ENCODE results near the gene COL9A3.

Gene COL9A3

DNA sequence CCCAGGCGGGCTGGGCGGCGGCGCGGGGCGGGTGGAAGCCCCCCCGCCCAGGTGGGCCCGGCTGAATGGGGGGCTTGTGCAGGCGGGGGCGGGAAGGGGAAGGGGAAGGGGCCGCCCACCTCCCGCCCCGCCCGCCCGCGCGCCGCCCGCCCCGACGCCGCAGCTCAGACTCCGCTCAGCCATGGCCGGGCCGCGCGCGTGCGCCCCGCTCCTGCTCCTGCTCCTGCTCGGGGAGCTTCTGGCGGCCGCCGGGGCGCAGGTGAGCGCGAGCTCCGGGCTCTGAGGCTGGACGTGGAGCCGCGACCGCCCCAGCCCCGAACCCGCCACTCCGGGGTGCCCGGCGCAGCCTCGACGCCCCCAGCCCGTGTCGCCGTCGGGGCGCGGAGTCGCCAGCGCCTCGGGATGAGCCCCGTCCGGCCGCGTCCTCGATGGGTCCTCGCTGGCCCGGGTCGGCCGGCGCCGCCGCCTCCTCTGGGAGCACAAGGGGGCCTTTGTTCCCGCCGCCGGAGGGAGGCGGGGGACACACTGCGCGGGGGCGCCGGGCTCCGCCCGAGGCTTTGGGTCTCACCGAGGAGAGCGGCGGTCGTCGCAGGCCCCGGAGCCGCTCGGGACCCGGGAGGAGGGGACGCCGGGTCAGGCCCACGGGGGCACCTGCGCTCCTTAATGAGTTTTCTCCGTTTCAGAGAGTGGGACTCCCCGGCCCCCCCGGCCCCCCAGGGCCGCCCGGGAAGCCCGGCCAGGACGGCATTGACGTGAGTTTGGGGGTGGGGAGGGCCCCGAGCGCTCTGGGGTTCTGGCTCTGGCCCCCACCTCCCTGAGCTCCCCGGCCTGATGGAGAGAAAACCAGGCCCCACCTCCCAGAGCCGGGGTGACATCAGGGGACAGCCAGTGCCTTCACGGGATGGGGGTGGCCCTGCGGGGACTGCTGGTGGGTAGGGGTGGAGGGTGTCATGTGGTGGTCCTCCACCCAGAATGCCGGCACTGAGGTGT lies at the start of gene COL9A3:
COL9A3 (plus strand) TSS at position 167 of the 990 bp plus-strand sequence; CDS start at position 182, 15 bp downstream.
- Mint-ChIP-seq H3K9me3 (no peaks in the 10 kb centered on the region), H3K4me1 (ENCODE audit: low read depth) (peaks cover 11% of the 10 kb centered on the region), H3K4me3 (no peak within 1 kb of the TSS), H3K36me3 (ENCODE audit: low read depth) (peaks cover 8% of the 10 kb centered on the region), H3K27ac (peak within 1 kb of the TSS; percentile 57), H3K27me3 (peaks cover 43% of the 10 kb centered on the region)
- no peak for DNase-seq

DNA sequence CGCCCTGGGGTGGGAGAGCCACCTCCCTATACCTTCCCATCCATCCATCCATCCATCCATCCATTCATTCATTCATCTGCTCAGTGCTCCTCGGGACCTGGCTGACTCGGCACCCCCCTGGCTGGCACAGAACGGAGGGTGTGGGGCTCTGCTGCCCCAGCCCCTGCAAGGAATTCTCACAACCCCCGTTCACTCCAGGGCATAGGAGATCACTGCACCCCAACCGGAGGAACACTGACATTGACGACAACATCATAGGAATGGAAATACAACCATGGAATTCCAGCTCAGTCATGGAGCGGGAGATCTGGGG lies 48.7 kb upstream of the COL9A3 start:
- peaks cover 7% of the 10 kb centered on the region for H3K4me1 Mint-ChIP-seq (ENCODE audit: low read depth)
- H3K27me3 Mint-ChIP-seq = no peaks in the 10 kb centered on the region
- no peaks in the 10 kb centered on the region for H3K36me3 Mint-ChIP-seq (ENCODE audit: low read depth)
- no peak for DNase-seq
- no peak overlapping the region for H3K4me3 Mint-ChIP-seq
- H3K27ac Mint-ChIP-seq = no peak overlapping the region
- H3K9me3 Mint-ChIP-seq = no peaks in the 10 kb centered on the region

DNA sequence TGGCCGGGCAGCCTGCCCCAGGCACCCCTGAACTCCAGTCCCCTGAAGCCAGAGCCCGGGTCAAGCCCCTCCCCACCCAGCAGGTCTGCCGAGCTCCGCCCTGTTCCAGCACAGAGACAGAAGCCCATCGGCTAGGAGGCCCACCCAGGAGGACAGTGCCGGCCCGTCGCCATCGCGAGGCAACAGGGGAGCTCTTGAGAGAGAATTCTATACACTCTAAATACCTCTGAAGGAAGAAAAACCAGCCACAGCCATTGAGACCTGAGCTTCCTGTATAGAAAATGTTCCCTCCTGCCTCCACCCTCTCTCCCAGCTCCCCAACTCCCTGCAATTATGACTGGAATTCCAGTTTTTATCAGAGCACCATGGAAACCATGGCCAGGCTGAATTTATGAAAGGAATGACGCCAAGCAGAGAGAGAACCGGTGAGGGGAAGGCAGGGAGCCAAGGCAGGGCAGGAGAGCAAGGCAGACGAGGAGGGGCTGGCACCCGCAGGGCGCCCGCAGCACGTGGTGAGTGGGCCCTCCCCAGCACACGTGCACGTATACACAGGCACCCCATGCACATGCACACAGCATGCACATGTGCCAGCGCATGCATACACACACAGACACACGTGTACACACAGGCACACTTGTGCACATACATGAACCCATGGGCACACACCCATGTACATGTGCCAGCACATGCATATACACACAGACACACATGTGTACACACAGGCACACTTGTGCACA lies 48.1 kb upstream of the COL9A3 start:
- Mint-ChIP-seq H3K9me3 (no peaks in the 10 kb centered on the region), H3K27ac (no peak overlapping the region), H3K4me3 (no peak overlapping the region), H3K36me3 (ENCODE audit: low read depth) (no peaks in the 10 kb centered on the region), H3K4me1 (ENCODE audit: low read depth) (peaks cover 11% of the 10 kb centered on the region), H3K27me3 (no peaks in the 10 kb centered on the region)
- no peak for DNase-seq

DNA sequence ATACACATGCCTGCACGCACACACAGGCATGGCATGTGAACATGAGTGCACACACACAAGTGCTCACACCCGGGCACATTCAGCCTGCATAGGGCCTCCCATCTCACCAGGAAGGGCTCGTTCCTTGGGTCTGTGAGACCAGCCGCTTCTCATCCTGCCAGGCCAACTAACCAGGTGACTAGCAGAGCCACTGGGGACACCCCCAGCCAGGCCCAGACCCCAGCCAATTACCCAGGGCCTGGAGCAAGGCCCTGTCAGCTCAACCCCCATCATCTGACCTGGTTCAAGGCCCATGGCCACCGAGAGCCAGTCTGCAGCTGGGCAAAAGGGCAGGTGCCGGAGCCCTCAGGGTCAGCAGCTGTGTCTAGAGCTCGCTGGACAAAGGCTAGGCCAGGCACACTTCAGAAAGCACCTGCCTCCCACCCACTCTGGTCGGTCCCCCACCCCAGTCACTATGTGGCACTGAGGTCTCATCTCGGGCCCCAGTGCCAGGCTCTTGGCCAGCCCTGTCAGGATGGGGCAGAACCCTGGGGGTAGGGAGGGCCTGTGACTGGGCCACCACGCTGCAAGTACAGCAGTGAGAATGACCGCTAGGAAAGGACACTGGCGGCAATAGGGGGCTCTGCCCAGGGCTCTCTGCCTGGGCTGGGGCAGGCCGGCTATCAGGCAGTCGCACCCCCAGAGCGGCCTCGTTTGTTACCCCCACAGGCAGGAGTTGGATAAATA lies 47.3 kb upstream of the COL9A3 start:
- Mint-ChIP-seq H3K27me3 (no peaks in the 10 kb centered on the region), H3K9me3 (no peaks in the 10 kb centered on the region), H3K36me3 (ENCODE audit: low read depth) (no peaks in the 10 kb centered on the region), H3K27ac (no peak overlapping the region), H3K4me1 (ENCODE audit: low read depth) (peaks cover 16% of the 10 kb centered on the region), H3K4me3 (no peak overlapping the region)
- no peak for DNase-seq

DNA sequence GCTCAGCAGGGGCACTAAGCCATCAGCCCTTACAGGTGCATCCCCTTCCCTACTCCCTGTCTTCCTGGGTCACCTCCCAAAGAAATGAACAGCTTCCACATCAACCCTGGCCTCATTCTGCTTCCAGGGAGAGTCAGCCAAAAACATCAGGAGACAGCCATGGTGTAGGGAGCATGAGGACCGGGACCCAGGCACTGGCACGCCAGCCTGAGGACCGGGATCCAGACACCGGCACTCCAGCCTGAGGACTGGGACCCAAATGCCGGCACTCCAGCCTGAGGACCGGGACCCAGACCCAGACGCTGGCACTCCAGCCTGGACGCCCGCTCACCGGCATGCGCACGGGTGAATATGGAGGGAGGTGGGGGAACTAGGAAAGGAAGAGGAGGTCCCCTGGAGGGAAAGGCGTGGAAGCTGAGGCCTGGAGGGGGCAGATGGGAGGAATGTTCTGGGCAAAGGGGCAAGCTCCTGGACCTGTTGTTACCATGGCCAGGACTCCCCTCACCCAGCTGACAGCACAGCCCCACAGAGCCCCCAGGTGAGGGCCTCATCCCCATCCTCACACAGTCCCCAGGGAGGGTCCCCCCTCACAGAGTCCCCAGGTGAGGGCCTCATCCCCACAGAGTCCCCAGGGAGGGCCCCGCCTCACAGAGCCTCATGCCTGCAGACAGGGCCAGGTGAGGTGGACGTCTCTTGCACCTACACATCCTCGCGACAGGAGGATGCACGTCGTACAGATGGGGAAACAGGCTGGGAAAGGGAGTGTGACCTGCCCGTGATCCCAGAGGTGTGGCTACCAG lies 46.5 kb upstream of the COL9A3 start:
- H3K27me3 Mint-ChIP-seq = no peaks in the 10 kb centered on the region
- peaks cover 24% of the 10 kb centered on the region for H3K4me1 Mint-ChIP-seq (ENCODE audit: low read depth)
- H3K27ac Mint-ChIP-seq = no peak overlapping the region
- no peak for DNase-seq
- no peak overlapping the region for H3K4me3 Mint-ChIP-seq
- no peaks in the 10 kb centered on the region for H3K36me3 Mint-ChIP-seq (ENCODE audit: low read depth)
- no peaks in the 10 kb centered on the region for H3K9me3 Mint-ChIP-seq

DNA sequence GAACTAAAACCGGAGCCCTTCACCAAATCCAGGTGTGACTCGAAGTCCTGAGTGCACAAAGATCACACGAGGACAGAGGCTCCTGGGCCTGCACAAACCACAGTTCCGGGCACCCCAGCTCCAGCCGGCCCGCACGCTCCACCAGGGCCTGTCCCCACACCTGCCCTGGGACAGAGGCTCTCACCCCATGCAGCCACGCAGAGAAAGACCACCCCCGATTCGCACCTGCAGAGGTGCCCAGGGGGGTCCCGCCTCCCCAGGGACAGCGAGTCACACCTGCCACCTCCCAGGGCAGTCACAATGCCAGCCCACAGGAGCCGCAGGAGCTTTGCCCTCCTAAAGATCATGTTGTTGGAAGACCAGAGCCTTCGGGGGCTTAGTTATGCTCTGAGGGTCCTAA lies 45.9 kb upstream of the COL9A3 start:
- H3K9me3 Mint-ChIP-seq = no peaks in the 10 kb centered on the region
- H3K27me3 Mint-ChIP-seq = no peaks in the 10 kb centered on the region
- no peak overlapping the region for H3K27ac Mint-ChIP-seq
- DNase-seq = no peak
- H3K4me3 Mint-ChIP-seq = no peak overlapping the region
- H3K36me3 Mint-ChIP-seq (ENCODE audit: low read depth) = no peaks in the 10 kb centered on the region
- H3K4me1 Mint-ChIP-seq (ENCODE audit: low read depth) = peaks cover 30% of the 10 kb centered on the region

DNA sequence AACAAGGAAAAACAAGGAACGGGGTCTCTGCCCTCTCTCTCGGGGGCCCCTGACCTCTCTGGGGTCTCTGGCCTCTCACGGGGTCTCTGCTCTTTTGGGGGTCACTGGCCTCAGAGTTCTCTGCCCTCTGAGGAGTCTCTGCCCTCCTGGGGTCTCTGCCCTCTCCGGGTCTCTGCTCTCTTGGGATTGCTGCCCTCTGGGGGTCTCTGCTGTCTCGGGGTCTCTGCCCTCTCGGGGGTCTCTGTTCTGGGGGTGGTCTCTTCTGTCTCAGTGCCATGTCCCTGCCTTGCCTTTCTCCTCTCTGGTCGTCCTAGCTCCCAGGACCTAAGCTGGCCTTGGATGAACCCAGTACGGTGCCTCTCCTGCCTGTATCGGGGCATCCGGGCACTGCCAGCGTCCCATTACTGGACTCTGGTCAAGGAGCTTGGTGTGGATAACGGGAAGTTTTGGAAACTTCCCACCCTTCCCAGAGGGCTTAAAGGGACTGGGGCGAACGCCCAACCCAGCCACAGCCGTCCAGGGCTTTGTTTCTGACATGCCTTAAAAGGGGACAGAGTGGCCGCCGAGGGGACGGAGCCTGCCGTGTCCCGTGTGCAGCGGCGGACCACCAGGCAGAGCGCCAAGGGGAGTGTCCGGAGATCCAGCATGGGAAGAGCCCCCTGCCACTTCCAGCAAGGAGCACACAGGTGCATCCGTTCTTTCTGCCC lies 45.3 kb upstream of the COL9A3 start:
- no peak overlapping the region for H3K27ac Mint-ChIP-seq
- H3K4me1 Mint-ChIP-seq (ENCODE audit: low read depth) = peaks cover 37% of the 10 kb centered on the region
- H3K9me3 Mint-ChIP-seq = no peaks in the 10 kb centered on the region
- H3K4me3 Mint-ChIP-seq = no peak overlapping the region
- H3K36me3 Mint-ChIP-seq (ENCODE audit: low read depth) = no peaks in the 10 kb centered on the region
- H3K27me3 Mint-ChIP-seq = no peaks in the 10 kb centered on the region
- DNase-seq = no peak

DNA sequence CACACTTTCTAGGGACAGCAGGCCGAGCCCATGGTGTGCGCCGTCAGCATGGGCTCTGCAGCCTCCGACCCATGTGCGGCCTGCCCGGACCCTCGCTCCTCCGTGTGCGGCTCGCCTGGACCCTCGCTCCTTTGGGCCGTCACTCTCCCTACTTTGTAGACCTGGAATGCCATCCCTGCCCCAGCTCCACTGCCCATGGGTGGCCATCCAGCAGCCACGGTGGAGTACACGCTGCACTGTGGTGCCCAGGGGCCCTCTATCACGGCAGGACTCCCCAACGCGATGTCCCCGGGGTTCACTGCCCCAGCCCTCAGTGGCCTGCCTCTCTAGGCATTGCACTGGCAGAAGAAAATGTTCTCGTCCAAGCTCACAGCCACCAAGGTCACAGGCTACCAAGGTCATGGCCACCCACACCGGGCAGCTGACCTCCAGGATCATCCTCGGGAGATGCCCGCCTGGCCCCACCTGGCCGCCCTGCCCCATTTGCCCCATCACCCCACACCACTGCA lies 44.7 kb upstream of the COL9A3 start:
- Mint-ChIP-seq H3K9me3 (no peaks in the 10 kb centered on the region), H3K36me3 (ENCODE audit: low read depth) (no peaks in the 10 kb centered on the region), H3K4me1 (ENCODE audit: low read depth) (peaks cover 41% of the 10 kb centered on the region), H3K4me3 (no peak overlapping the region), H3K27ac (no peak overlapping the region), H3K27me3 (no peaks in the 10 kb centered on the region)
- no peak for DNase-seq

DNA sequence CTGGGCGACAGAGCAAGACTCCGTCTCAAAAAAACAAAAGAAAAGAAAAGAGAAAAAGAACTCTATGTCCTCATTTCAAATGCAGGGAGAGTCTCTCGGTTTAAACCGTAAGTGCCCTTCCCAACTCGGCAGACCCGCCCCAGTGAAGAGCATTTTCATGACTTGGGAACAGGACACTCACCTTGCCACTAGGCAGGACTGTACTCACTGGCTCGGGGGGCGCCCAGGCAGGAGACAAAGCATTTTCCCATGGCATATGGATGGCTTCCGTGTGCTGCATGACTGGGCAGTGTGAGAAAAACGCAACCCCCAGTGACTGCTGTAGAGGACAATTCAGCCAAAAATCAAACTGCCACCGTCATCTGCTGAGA lies 44.2 kb upstream of the COL9A3 start:
- Mint-ChIP-seq H3K36me3 (ENCODE audit: low read depth) (no peaks in the 10 kb centered on the region), H3K4me1 (ENCODE audit: low read depth) (peaks cover 43% of the 10 kb centered on the region), H3K4me3 (no peak overlapping the region), H3K27me3 (no peaks in the 10 kb centered on the region), H3K27ac (no peak overlapping the region), H3K9me3 (no peaks in the 10 kb centered on the region)
- no peak for DNase-seq

DNA sequence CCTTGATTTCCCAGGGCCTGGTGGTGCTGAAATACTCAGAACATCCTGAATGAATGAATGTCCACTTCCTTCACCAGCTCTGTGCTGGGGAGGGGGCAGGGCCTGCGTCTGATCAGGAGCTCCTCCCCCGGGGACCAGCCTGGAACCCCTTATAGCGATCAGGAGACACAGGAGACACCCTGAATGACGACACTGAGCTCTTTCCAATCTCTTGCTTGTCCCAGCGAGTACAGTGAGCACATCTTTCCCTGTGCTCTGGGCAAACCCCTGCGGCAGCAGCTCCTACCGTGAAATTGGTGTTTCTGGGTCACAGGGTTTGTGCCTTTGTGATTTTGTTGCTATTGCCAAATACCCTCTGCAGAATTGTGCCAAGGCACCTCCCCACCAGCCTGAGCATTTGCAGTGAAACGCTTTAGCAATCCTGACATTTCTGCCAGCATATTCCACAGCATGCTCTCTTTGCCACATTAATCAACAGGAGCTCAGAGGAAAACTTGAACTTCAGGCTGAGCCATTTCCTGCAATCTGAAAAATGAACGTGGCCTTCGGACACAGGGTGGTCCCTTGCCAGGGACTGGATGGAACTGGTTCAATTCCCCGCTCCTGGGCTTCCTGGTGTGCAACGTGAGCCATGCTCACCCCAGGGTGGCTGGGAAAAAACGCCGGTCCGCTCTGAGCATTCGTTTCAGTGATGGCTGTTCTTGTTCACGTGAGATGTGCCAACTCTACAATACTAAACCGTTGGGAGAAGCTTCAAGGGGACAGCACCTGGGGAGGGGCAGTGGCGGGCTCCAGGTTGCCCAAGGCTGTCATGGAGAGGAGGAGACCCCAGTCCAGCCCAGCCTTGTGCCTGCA lies 43.6 kb upstream of the COL9A3 start:
- Mint-ChIP-seq H3K27ac (no peak overlapping the region), H3K4me1 (ENCODE audit: low read depth) (peaks cover 43% of the 10 kb centered on the region), H3K4me3 (no peak overlapping the region), H3K36me3 (ENCODE audit: low read depth) (no peaks in the 10 kb centered on the region), H3K27me3 (no peaks in the 10 kb centered on the region), H3K9me3 (no peaks in the 10 kb centered on the region)
- DNase-seq = no peak

DNA sequence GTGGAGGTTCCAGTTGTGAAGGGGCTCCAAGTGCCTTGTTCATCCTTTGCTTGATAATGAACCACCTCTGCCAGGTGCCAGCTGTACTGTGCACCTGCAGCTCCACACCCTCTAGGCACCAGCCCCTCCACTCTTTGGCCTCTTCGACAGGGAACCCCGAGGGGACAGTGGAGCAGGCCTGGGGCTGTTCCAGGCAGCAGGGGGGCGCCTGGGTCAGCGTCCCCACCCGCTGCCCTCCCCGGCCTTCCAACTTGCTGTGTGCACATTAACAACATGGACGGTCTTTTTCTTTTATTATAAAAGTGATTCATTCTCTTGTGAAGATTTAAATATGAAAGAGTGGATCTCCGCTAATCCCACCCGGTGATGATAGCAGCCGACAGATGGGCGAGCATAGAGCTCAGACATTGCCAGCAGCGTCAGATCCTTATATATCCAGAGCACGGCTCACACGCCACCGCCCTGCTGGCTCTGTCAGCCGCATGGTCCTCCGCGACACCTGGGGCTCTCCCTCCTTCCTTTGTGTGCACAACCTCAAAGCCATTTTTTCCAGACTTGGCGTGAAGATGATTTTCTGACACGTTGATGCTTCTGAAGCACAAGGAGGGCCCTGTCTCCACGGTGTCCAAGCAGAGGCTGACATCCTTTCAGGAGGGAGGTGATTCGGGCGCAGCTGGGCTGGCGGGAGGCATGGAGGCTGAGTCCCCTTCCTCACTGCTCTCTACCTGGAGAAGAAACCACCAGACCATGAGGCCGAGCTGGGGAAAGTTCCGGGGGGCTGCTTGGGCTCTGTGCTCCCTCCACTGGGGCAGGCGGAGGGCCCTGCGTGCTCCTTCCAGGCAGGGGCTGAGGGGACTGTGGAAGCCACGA lies 42.8 kb upstream of the COL9A3 start:
- H3K27ac Mint-ChIP-seq = peak overlapping the region; percentile 69
- H3K4me1 Mint-ChIP-seq (ENCODE audit: low read depth) = peaks cover 43% of the 10 kb centered on the region
- no peak overlapping the region for H3K4me3 Mint-ChIP-seq
- no peaks in the 10 kb centered on the region for H3K9me3 Mint-ChIP-seq
- no peaks in the 10 kb centered on the region for H3K27me3 Mint-ChIP-seq
- H3K36me3 Mint-ChIP-seq (ENCODE audit: low read depth) = no peaks in the 10 kb centered on the region
- no peak for DNase-seq

DNA sequence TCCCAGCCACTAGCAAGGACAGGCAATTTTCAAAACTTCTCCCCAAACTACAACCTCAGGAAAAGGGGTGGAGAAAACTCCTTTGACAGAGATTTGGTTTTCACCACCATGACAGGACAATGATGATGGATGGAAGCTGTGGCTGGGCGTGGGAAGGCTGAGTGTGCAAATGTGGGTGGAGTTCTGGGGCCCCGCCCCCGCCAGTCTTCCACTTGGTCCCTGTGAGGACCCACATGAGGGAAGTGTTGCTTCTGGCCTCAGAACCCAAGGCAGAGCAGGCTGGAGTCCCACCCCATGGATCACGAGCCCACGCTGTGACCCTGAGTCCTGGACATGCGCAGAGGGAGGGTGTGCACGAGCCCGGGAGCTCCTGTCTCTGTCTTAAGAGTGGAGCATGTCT lies 42.1 kb upstream of the COL9A3 start:
- peak overlapping the region; percentile 69 for H3K27ac Mint-ChIP-seq

More for the DNA sequence above, 42.1 kb upstream of the COL9A3 start:
- Mint-ChIP-seq H3K4me1 (ENCODE audit: low read depth) (peaks cover 43% of the 10 kb centered on the region), H3K36me3 (ENCODE audit: low read depth) (no peaks in the 10 kb centered on the region), H3K4me3 (no peak overlapping the region), H3K27me3 (no peaks in the 10 kb centered on the region), H3K9me3 (no peaks in the 10 kb centered on the region)
- DNase-seq = no peak

All from activated T-cell treated with anti-CD3 and anti-CD28 coated beads, Interleukin-2, amount 50 U/mL, for 24 hours (primary cell).